ENCODE data around the gene FBXL17.

Gene FBXL17

GRCh38 chr5:108093186-108093585 is 288.7 kb downstream of the FBXL17 start:
- Histone ChIP-seq H3K36me3 (no peaks in the 10 kb centered on the region), H3K27me3 (no peaks in the 10 kb centered on the region), H3K4me1 (no peaks in the 10 kb centered on the region), H3K9me3 (no peaks in the 10 kb centered on the region), H3K4me3 (ENCODE audit: low read depth, low read length) (no peak overlapping the region)
- DNase-seq = no peak
- TF ChIP-seq CTCF (IDR thresholded peaks at IDR 0.05; ENCODE audit: low read depth, low read length) = peak; percentile 85

GRCh38 chr5:108090946-108091345 is 291.0 kb downstream of the FBXL17 start:
- no peak for TF ChIP-seq CTCF (IDR thresholded peaks at IDR 0.05; ENCODE audit: low read depth, low read length)
- Histone ChIP-seq H3K4me3 (ENCODE audit: low read depth, low read length) (no peak overlapping the region), H3K36me3 (no peaks in the 10 kb centered on the region), H3K4me1 (no peaks in the 10 kb centered on the region; the same call in 1 of the 2 replicates), H3K9me3 (no peaks in the 10 kb centered on the region), H3K27me3 (no peaks in the 10 kb centered on the region)
- DNase-seq = no peak

- H3K27me3 ChIP-seq = no peaks in the 10 kb centered on the region
- no peaks in the 10 kb centered on the region for H3K36me3 ChIP-seq
- no peak for DNase-seq
- H3K4me1 ChIP-seq = peaks cover 7% of the 10 kb centered on the region
- no peak overlapping the region for H3K4me3 ChIP-seq (ENCODE audit: low read depth, low read length)
- no peak for TF ChIP-seq CTCF (IDR thresholded peaks at IDR 0.05; ENCODE audit: low read depth, low read length)
- no peaks in the 10 kb centered on the region for H3K9me3 ChIP-seq
These were observed 297.8 kb downstream of the FBXL17 start for GRCh38 chr5:108084105-108084504.

- DNase-seq = no peak
- no peak for TF ChIP-seq CTCF (IDR thresholded peaks at IDR 0.05; ENCODE audit: low read depth, low read length)
- H3K27me3 ChIP-seq = no peaks in the 10 kb centered on the region
- H3K9me3 ChIP-seq = no peaks in the 10 kb centered on the region
- no peaks in the 10 kb centered on the region for H3K36me3 ChIP-seq
- H3K4me3 ChIP-seq (ENCODE audit: low read depth, low read length) = no peak overlapping the region
- H3K4me1 ChIP-seq = peaks cover 7% of the 10 kb centered on the region
These were observed 298.7 kb downstream of the FBXL17 start for GRCh38 chr5:108083232-108083631.

- no peak for DNase-seq
- no peaks in the 10 kb centered on the region for H3K27me3 ChIP-seq
- H3K36me3 ChIP-seq = no peaks in the 10 kb centered on the region
- H3K4me3 ChIP-seq (ENCODE audit: low read depth, low read length) = no peak overlapping the region
- H3K9me3 ChIP-seq = no peaks in the 10 kb centered on the region
- TF ChIP-seq CTCF (IDR thresholded peaks at IDR 0.05; ENCODE audit: low read depth, low read length) = no peak
- H3K4me1 ChIP-seq = peaks cover 7% of the 10 kb centered on the region
These were observed 300.2 kb downstream of the FBXL17 start for GRCh38 chr5:108081707-108082106.

- TF ChIP-seq CTCF (IDR thresholded peaks at IDR 0.05; ENCODE audit: low read depth, low read length) = peak; percentile 52
- Histone ChIP-seq H3K36me3 (no peaks in the 10 kb centered on the region), H3K4me3 (ENCODE audit: low read depth, low read length) (no peak overlapping the region), H3K27me3 (no peaks in the 10 kb centered on the region), H3K9me3 (no peaks in the 10 kb centered on the region; the same call in 1 of the 2 replicates), H3K4me1 (peaks cover 7% of the 10 kb centered on the region)
- no peak for DNase-seq
These were observed 302.1 kb downstream of the FBXL17 start for GRCh38 chr5:108079753-108080152.
